ENCODE results near the gene HMX1. TPM values are rescaled to one million over a fixed set of nuclear protein-coding genes. Genes with fewer than 3 reads are reported as not detected.
A peak's percentile ranks its signal among the peaks of the same experiment; 100 is the strongest.

HMX1 gene
- 0.11 and 0.20 TPM in 2 replicates for polyA plus RNA-seq (2012; rRNA removed)
- polyA plus RNA-seq (2012; cell fraction: cytosol; rRNA removed), result 0.12 and 0.24 TPM in 2 replicates
- 0.07 and 0.11 TPM in 2 replicates for polyA plus RNA-seq (2012; cell fraction: nucleus; rRNA removed)

DNA sequence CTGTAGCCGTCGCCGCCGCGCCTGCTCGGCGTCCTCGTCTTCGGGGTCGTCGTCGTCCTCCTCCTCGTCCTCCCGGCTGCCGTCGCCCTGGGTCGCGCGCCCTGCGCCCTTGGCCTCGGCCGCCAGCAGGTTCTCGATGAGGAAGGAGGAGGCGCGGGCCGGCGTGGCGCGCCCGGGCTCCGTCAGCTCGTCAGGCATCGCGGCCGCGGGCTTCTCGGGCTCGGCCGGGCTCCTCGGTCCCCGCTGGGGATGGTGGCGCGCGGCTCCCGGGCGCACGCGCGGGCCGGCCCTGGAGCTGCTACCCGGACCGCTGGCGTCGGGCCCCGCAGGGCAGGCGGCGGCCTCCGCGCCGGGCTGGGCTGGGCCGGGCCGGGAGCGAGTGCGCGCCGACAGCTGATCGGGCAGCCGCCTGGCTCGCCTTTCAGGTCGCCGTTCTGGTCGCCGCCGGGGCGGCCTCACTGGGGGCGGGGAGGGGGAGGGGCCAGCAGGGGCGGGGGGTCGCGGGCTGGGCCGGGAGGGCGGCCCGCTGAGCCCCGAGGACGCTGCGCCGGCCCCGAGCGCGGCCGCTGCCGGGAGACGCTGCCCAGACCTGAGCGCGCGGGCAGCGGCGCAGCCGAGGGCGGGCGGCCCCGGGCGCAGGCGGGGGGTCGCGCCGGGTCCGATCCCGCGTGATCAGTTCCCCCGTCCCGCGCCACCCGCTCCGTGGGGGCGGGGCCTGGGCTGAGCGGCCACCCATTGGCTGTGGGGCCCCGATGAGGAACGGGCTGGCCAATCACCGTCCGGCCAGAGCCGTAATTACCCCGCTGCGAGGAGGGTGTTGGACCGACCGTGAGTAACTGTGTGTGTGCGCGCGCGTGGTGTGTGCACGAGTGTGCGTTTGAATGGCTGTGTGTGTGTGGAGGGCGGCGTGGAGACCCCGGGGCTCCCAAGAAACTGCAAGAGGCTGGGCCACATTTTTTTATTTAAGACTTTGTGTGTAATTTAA is at the start of gene HMX1:
Gene HMX1, minus strand, starts transcription at position 423 of the 985 bp plus-strand sequence. Its CDS starts 225 bp downstream, at position 198.
- no peak within 1 kb of the TSS for H2AFZ ChIP-seq (ENCODE audit: low read depth)
- peak; percentile 100 for DNase-seq
- no peaks in the 10 kb centered on the region for H3K9me2 ChIP-seq
- ChIA-PET CTCF (interaction anchor here (0.7 to 3.1 kb wide), 4 partner anchors 15 to 183 kb away, joined by 3 to 11 read pairs (median 4); no protein-coding TSS in a partner anchor), POLR2A (no interaction called here)
- no peak within 1 kb of the TSS for H3K4me2 ChIP-seq
- peak within 1 kb of the TSS in 1 of 2 experiments; percentile 68; a peak in 2 of 4 replicates for H3K27ac ChIP-seq (ENCODE audit: low read depth in 2 of 2, low read length in 1 of 2)
- peak within 1 kb of the TSS in 1 of 2 experiments; percentile 55; a peak in 2 of 4 replicates for H3K4me3 ChIP-seq (ENCODE audit: low read depth in 2 of 2, low read length in 1 of 2)
- H3K9ac ChIP-seq, result no peak within 1 kb of the TSS
- H3F3A ChIP-seq (replicated peaks; ENCODE audit: insufficient read depth), result no peaks in the 10 kb centered on the region
- no peaks in the 10 kb centered on the region for H4K20me1 ChIP-seq (ENCODE audit: insufficient read depth)
- 2% methylated on average over 19 of the region's 134 CpGs for whole genome bisulfite sequencing (ENCODE audit: low lambda C conversion rate)
- H3K79me2 ChIP-seq (ENCODE audit: insufficient read depth), result no peaks in the 10 kb centered on the region
- no peaks in the 10 kb centered on the region for H3K27me3 ChIP-seq (ENCODE audit: insufficient read depth)
- H3K9me3 ChIP-seq, result no peaks in the 10 kb centered on the region
- H3K36me3 ChIP-seq (replicated peaks in 1 of 2; ENCODE audit: control insufficient read depth in 1 of 2, insufficient read depth in 2 of 2, low read length in 1 of 2), result no peaks in the 10 kb centered on the region
- H3K4me1 ChIP-seq (ENCODE audit: control insufficient read depth in 1 of 2, insufficient read depth in 2 of 2, low read depth in 1 of 2, low read length in 1 of 2), result peaks cover 0 to 19% of the 10 kb centered on the region in 2 experiments; a peak in 1 of 4 replicates
- TF ChIP-seq MXI1 (IDR thresholded peaks at IDR 0.05; ENCODE audit: low read depth, low read length) (peak; percentile 46; the same call in 1 of the 2 replicates), RFX5 (IDR thresholded peaks at IDR 0.05; ENCODE audit: low read length) (peak; percentile 65), CHD2 (IDR thresholded peaks at IDR 0.05; ENCODE audit: low read length, partially characterized antibody) (no peak)
- TF ChIP-seq, protein P1, sequence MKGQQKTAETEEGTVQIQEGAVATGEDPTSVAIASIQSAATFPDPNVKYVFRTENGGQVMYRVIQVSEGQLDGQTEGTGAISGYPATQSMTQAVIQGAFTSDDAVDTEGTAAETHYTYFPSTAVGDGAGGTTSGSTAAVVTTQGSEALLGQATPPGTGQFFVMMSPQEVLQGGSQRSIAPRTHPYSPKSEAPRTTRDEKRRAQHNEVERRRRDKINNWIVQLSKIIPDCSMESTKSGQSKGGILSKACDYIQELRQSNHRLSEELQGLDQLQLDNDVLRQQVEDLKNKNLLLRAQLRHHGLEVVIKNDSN (IDR thresholded peaks at IDR 0.05; ENCODE audit: borderline replicate concordance, low read depth), result no peak

DNA sequence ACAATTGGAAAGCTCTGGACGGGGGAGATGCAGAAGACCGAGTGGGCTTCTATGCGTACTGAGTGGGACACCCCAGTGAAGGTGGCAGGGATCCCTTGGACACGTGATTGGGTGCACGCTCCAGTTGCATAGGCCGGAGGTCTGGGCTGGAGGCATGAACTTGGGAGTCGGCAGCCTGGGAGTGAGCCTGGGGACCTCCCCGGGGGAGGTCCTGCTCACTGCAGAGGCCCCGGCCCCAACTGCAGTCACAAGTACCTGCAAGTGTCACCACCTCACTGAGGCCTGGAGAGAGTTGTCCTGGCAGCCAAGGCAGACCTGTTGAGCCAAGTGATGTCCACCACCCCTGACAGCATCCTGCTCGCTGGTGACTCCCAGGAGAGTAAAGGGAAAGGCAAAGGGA is 49.3 kb upstream of the HMX1 start:
- H3F3A ChIP-seq (replicated peaks; ENCODE audit: insufficient read depth), result no peaks in the 10 kb centered on the region
- no peaks in the 10 kb centered on the region for H3K9me3 ChIP-seq
- no peak overlapping the region for H2AFZ ChIP-seq (ENCODE audit: low read depth)
- no peak for DNase-seq
- H3K79me2 ChIP-seq (ENCODE audit: insufficient read depth), result no peaks in the 10 kb centered on the region
- ChIA-PET CTCF (interaction anchor here (1.1 to 3.3 kb wide), 3 partner anchors 314 to 452 kb away, joined by 3 to 13 read pairs (median 3); no protein-coding TSS in a partner anchor), POLR2A (no interaction called here)
- no peak overlapping the region for H3K4me2 ChIP-seq
- H3K27ac ChIP-seq (ENCODE audit: low read depth in 2 of 2, low read length in 1 of 2), result no peak overlapping the region
- no peaks in the 10 kb centered on the region for H3K36me3 ChIP-seq (replicated peaks in 1 of 2; ENCODE audit: control insufficient read depth in 1 of 2, insufficient read depth in 2 of 2, low read length in 1 of 2)
- H3K9ac ChIP-seq, result no peak overlapping the region
- H3K9me2 ChIP-seq, result no peaks in the 10 kb centered on the region
- no peaks in the 10 kb centered on the region; a peak in 1 of 4 replicates for H3K4me1 ChIP-seq (ENCODE audit: control insufficient read depth in 1 of 2, insufficient read depth in 2 of 2, low read depth in 1 of 2, low read length in 1 of 2)
- no peak overlapping the region for H3K4me3 ChIP-seq (ENCODE audit: low read depth in 2 of 2, low read length in 1 of 2)
- 39% methylated on average over 8 of the region's 10 CpGs for WGBS (ENCODE audit: low lambda C conversion rate)
- no peaks in the 10 kb centered on the region for H3K27me3 ChIP-seq (ENCODE audit: insufficient read depth)
- no peaks in the 10 kb centered on the region for H4K20me1 ChIP-seq (ENCODE audit: insufficient read depth)
- TF ChIP-seq GATA2 (CRISPR knock-in tag; IDR thresholded peaks at IDR 0.05), result no peak
- TF ChIP-seq EZH2phosphoT487 (IDR thresholded peaks at IDR 0.05; ENCODE audit: borderline replicate concordance, low read depth), result no peak
- TF ChIP-seq SIN3A (IDR thresholded peaks at IDR 0.05; ENCODE audit: borderline replicate concordance, low read depth, low read length), result no peak
- TF ChIP-seq, protein P2, sequence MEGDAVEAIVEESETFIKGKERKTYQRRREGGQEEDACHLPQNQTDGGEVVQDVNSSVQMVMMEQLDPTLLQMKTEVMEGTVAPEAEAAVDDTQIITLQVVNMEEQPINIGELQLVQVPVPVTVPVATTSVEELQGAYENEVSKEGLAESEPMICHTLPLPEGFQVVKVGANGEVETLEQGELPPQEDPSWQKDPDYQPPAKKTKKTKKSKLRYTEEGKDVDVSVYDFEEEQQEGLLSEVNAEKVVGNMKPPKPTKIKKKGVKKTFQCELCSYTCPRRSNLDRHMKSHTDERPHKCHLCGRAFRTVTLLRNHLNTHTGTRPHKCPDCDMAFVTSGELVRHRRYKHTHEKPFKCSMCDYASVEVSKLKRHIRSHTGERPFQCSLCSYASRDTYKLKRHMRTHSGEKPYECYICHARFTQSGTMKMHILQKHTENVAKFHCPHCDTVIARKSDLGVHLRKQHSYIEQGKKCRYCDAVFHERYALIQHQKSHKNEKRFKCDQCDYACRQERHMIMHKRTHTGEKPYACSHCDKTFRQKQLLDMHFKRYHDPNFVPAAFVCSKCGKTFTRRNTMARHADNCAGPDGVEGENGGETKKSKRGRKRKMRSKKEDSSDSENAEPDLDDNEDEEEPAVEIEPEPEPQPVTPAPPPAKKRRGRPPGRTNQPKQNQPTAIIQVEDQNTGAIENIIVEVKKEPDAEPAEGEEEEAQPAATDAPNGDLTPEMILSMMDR (IDR thresholded peaks at IDR 0.05), result no peak
- no peak for TF ChIP-seq TCF12 (IDR thresholded peaks at IDR 0.05)
- no peak for TF ChIP-seq RAD21 (IDR thresholded peaks at IDR 0.05; ENCODE audit: low read length)
- no peak for TF ChIP-seq MEF2A (IDR thresholded peaks at IDR 0.05; ENCODE audit: borderline replicate concordance, low read depth)

All from SK-N-SH (cell line).